ENCODE results near the gene MORN2.

Gene MORN2

GRCh38 chr2:38930600-38930999 is 54.8 kb downstream of the MORN2 start:
- no peak overlapping the region for H3K27ac ChIP-seq (ENCODE audit: low read depth, low read length)
- H3K27me3 ChIP-seq (ENCODE audit: insufficient read depth, low read length) = no peaks in the 10 kb centered on the region
- H3K9me3 ChIP-seq (ENCODE audit: insufficient read depth, low read depth, low read length) = no peaks in the 10 kb centered on the region
- 87% methylated on average over 2 of the region's 2 CpGs for WGBS
- H3K4me3 ChIP-seq (ENCODE audit: low read length) = no peak overlapping the region
- no peaks in the 10 kb centered on the region; the same call in 1 of the 2 replicates for H3K4me1 ChIP-seq (ENCODE audit: insufficient read depth, low read length)
- H3K36me3 ChIP-seq (ENCODE audit: insufficient read depth, low read length) = no peaks in the 10 kb centered on the region
- H3K9ac ChIP-seq (ENCODE audit: low read depth, low read length) = no peak overlapping the region
